A673 (cell line): ENCODE data around the gene ZNF516.

Source experiments
- CTCF ChIP-seq: fragments of 300-800, 200-600 bp; sonication (generic); conservative IDR thresholded peaks from 2 replicates; pipeline ENCODE4 v1.5.1; 2017; ENCODE audit warnings: low read depth, mild to moderate bottlenecking, antibody characterized with exemption, low read length, moderate library complexity, mixed read lengths
- EZH2 ChIP-seq: fragments of 200-600 bp; sonication (generic); IDR thresholded peaks from 2 replicates; pipeline ENCODE4 v1.6.1; 2017; ENCODE audit warnings: borderline replicate concordance, low read depth, mild to moderate bottlenecking, mixed read lengths, antibody characterized with exemption, low read length; ENCODE audit not compliant: poor library complexity, severe bottlenecking

- TF ChIP-seq CTCF (peak; percentile 23; the same call in 1 of the 2 replicates), EZH2 (no peak)
Observed at GRCh38 chr18:76480913-76481312, 14.1 kb downstream of the ZNF516 start.
